Measurements from ENCODE around the gene PRR5L.

The PRR5L gene

GRCh38 chr11:36377759-36378564 is 81.9 kb downstream of the PRR5L start:
- in situ Hi-C loops (cut with HindIII; ENCODE audit: low sequenced_read_pairs), result no loop called here
- H3K4me3 ChIP-seq (ENCODE audit: low read depth, low read length), result peak overlapping the region; percentile 69
- no peak for DNase-seq (ENCODE audit: low read depth)
- no peak for TF ChIP-seq CTCF (IDR thresholded peaks at IDR 0.05; ENCODE audit: low read depth, low read length, missing control alignments)

- TF ChIP-seq CTCF (IDR thresholded peaks at IDR 0.05; ENCODE audit: low read depth, low read length, missing control alignments), result no peak
- H3K4me3 ChIP-seq (ENCODE audit: low read depth, low read length), result no peak overlapping the region
- in situ Hi-C loops (cut with HindIII; ENCODE audit: low sequenced_read_pairs), result no loop called here
- DNase-seq (ENCODE audit: low read depth), result no peak
Measured at GRCh38 chr11:36379653-36380052, 83.6 kb downstream of the PRR5L start.

- in situ Hi-C loops (cut with HindIII; ENCODE audit: low sequenced_read_pairs), result no loop called here
- no peak for TF ChIP-seq CTCF (IDR thresholded peaks at IDR 0.05; ENCODE audit: low read depth, low read length, missing control alignments)
- no peak overlapping the region for H3K4me3 ChIP-seq (ENCODE audit: low read depth, low read length)
- no peak for DNase-seq (ENCODE audit: low read depth)
Measured at GRCh38 chr11:36380296-36381014, 84.4 kb downstream of the PRR5L start.

GRCh38 chr11:36381015-36381360 is 84.9 kb downstream of the PRR5L start:
- DNase-seq (ENCODE audit: low read depth), result no peak
- H3K4me3 ChIP-seq (ENCODE audit: low read depth, low read length), result no peak overlapping the region
- TF ChIP-seq CTCF (IDR thresholded peaks at IDR 0.05; ENCODE audit: low read depth, low read length, missing control alignments), result no peak
- in situ Hi-C loops (cut with HindIII; ENCODE audit: low sequenced_read_pairs), result no loop called here

- in situ Hi-C loops (cut with HindIII; ENCODE audit: low sequenced_read_pairs), result no loop called here
- TF ChIP-seq CTCF (IDR thresholded peaks at IDR 0.05; ENCODE audit: low read depth, low read length, missing control alignments), result no peak
- no peak for DNase-seq (ENCODE audit: low read depth)
- no peak overlapping the region for H3K4me3 ChIP-seq (ENCODE audit: low read depth, low read length)
Measured at GRCh38 chr11:36383195-36383594, 87.1 kb downstream of the PRR5L start.

- no peak for TF ChIP-seq CTCF (IDR thresholded peaks at IDR 0.05; ENCODE audit: low read depth, low read length, missing control alignments)
- in situ Hi-C loops (cut with HindIII; ENCODE audit: low sequenced_read_pairs), result no loop called here
- DNase-seq (ENCODE audit: low read depth), result peak; percentile 50
- no peak overlapping the region for H3K4me3 ChIP-seq (ENCODE audit: low read depth, low read length)
Measured at GRCh38 chr11:36385121-36385970, 89.3 kb downstream of the PRR5L start.
